Measurements from ENCODE around the gene PYGL.
"Not testable (repeated sequence)": the region's sequence is repeated elsewhere in the genome, so short reads cannot be mapped to it uniquely, and the experiment has no call there.

The PYGL gene

GRCh38 chr14:50954811-50955372 is 10.6 kb upstream of the PYGL start:
- DNase-seq (ENCODE audit: low spot score) = peak; percentile 59

DNA sequence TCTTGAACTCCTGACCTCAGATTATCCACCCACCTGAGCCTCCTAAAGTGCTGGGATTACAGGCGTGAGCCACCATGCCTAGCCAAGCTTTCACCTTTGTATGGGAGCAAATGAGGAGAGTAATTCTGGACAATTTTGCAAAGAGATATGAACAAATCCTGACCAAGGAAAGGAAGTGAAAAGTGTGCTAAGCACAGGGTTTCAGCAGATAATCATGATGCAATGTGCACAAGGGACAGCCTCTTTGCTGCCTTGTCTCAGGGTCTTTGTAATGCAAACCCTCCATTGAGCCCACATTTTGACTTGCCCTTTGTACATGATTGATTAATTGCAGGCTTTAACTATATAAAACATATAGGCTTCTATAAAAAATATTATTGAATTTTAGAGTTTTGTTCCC is 9.2 kb upstream of the PYGL start:
- no peak for DNase-seq (ENCODE audit: low spot score)

GRCh38 chr14:50951032-50951431 is 6.7 kb upstream of the PYGL start:
- no peak for DNase-seq (ENCODE audit: low spot score)

- no peak for DNase-seq (ENCODE audit: low spot score)
Measured at GRCh38 chr14:50948205-50948604, 3.9 kb upstream of the PYGL start.

DNA sequence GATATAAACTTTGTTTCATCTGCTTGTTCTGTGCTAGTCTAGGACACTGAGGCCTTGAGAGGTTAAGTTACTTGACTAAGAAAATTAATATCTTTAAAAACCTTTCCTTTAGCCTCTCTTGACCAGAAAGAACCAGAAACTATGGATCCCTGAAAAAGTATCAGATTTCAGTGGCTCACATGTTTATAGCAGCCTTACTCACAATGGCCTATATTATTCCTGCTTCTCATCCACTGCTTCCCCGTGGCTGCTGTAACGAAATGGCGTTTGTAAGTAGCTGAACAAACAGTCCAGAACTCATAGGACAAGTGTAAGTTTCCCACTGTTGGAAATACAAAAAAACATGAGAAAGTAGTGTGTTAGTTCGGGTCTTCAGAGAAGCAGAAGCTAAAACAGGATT is 3.2 kb upstream of the PYGL start:
- no peak for DNase-seq (ENCODE audit: low spot score)

GRCh38 chr14:50946234-50946935 is 2.1 kb upstream of the PYGL start:
- no peak for DNase-seq (ENCODE audit: low spot score)

GRCh38 chr14:50944647-50945413 is 547 bp upstream of the PYGL start:
- peak; percentile 20 for DNase-seq (ENCODE audit: low spot score)

DNA sequence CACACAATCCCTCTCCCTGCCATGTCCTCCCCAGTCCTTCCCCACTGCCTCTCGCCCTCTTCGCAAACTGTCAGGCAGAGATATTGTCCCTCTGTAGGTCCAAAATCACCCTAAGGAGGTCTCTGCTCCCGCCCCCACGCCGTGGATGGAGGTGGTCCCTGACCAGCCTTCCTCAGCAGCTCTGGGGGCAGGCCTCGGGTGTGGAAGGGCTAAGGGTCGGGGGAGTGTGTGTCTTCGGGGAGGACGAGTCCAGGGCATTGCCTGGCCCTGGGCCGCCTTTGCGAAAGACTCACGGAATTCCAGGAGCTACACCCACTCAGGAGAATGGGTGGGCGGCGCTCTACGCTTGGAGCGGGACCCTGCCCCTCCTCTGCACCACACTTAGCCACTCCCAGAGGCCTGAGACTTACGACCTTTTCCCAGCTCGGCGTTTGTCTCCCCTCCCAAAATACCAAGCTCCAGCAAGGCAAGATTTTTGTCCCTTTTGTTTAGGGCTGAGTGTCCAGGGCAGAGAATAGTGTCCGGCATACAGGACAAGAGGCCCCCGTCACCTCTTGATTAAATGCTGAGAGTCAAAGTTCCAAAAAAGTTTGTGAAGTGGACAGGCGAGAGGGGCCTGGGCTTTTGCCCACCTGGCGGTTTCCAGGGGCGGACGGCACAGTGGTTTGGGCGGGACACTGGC is 881 bp downstream of the PYGL start:
- DNase-seq (ENCODE audit: low spot score) = peak; percentile 47

DNA sequence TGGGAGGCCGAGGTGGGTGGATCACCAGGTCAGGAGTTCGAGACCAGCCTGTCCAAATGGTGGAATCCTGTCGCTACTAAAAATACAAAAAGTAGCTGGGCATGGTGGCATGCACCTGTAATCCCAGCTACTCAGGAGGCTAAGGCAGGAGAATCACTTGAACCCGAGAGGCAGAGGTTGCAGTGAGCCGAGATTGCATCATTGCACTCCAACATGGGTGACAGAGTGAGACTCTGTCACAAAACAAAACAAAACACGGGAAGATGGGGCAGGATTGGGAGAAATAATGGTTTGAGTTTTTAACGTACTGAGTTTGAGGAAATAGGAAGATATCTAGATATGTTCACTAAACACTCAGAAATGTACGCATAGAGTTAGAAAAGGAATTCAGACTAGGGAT is 2.6 kb downstream of the PYGL start:
- not testable (repeated sequence) for DNase-seq (ENCODE audit: low spot score)

GRCh38 chr14:50941151-50941550 is 3.1 kb downstream of the PYGL start:
- DNase-seq (ENCODE audit: low spot score) = peak; percentile 45

DNA sequence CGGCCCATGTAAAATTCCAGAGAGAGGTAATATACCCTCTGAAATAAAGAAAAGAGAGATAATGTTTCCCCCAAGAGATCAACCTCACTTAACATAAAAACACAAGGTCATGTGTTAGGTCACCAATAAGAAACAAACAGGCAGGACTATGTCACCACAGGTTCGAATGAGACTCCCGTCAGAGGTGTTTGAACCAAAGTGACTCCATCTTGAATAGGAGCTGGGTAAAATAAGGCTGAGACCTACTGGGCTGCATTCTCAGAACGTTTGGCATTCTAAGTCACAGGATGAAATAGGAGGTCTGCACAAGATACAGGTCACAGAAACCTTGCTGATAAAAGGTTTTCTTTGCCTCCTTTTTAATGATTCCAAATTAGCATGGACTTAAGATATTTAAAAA is 6.5 kb downstream of the PYGL start:
- DNase-seq (ENCODE audit: low spot score) = no peak

GRCh38 chr14:50937325-50937724 is 7.0 kb downstream of the PYGL start:
- DNase-seq (ENCODE audit: low spot score) = peak; percentile 59

DNA sequence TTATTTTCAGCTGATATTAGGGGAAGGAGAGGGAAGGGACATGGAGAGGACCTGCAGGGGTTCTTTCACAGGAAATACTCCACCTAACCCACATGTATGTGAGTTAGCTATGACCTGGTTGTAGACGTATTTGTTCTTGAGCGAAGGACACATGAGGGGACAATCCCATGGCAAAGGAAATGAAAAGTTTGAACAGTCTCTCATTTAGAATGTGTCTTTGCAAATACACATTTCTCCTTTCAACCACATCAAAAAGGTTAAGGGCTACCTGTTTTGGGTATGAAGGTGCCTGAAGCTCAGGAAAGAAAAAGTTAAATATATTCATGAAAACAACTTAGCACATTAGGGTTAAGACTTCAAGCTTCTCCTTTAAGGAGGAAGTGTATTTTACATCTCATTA is 7.4 kb downstream of the PYGL start:
- DNase-seq (ENCODE audit: low spot score) = no peak

- no peak for DNase-seq (ENCODE audit: low spot score)
Measured at GRCh38 chr14:50936016-50936340, 8.3 kb downstream of the PYGL start.

DNA sequence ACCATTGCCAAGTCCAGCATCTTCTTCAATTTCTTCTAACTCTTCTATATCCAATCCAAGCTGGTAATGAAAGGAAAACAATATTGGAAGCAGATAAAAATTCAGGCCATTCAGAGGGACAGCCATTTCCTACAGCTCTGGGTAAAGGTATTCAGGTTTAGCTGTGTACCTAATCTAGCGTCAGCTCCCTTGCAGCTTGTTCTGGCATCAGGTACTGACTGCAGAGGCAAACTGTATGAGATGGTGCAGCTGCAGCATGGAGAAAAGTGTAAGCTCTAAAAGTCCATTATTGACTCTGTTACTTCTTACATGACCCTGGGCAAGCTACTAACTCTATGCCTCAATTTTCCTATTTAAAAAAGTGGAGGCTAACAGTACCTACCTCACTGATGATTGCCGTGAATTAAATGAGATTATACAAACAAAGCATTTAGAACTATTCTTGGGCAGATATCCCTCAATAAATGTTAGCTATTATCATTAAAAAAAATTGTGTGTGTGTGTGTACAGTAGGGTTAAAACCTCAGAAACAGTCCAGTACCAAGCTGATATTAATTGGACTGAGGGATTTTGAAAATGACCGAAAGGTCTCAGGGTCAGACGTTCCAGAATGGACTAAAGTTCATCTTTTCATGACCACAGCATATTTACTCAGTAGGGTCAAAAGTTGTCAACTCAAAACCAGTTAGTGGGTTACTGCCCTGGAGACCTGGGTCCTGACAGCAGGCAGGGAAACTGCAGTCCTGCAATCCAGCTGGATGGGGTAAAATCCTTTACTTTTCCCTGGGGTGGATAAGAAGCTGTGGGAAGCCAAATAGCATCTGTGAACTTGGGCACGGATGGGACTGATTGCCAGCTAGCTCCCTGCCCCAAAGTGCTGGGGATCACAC is 8.9 kb downstream of the PYGL start:
- no peak for DNase-seq (ENCODE audit: low spot score)

- no peak for DNase-seq (ENCODE audit: low spot score)
Measured at GRCh38 chr14:50932592-50933495, 11.4 kb downstream of the PYGL start.

DNA sequence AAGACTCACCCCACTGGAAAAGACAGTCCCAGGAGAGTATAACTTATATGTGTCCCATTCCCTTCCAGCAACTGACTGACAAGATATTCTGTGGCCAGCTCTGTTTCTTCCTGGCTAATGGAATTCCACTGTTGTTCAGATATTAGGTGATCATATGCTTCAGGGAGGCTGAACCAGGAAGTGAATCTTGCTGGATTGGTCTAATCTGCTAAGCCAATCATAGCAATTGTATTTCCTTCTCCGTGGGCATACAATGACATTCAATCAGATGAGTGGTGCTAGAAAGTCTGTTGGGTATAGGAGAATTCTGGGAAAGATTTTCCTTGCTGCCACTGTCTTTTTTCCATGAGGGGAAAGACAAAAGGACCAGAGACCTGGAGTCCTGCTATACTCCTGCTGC is 12.1 kb downstream of the PYGL start:
- no peak for DNase-seq (ENCODE audit: low spot score)

DNA sequence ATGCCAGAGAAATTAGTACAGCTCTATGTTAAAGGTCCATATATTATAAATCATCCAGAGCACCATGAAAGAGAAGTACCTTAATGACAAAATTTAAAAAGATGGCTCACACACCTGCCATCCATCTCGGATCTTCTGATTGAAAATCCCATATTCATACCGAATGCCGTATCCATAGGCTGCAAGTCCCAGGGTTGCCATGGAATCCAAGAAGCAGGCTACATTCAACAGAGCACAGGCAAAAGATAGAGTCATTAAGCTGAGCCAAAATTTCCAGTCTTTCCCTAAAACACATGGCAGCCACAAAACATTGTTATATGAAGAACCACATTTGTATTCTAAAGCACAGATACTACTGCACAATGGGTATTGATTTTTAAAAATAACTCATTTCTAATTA is 12.7 kb downstream of the PYGL start:
- DNase-seq (ENCODE audit: low spot score) = no peak

- DNase-seq (ENCODE audit: low spot score) = no peak
Measured at GRCh38 chr14:50929506-50929905, 14.8 kb downstream of the PYGL start.

DNA sequence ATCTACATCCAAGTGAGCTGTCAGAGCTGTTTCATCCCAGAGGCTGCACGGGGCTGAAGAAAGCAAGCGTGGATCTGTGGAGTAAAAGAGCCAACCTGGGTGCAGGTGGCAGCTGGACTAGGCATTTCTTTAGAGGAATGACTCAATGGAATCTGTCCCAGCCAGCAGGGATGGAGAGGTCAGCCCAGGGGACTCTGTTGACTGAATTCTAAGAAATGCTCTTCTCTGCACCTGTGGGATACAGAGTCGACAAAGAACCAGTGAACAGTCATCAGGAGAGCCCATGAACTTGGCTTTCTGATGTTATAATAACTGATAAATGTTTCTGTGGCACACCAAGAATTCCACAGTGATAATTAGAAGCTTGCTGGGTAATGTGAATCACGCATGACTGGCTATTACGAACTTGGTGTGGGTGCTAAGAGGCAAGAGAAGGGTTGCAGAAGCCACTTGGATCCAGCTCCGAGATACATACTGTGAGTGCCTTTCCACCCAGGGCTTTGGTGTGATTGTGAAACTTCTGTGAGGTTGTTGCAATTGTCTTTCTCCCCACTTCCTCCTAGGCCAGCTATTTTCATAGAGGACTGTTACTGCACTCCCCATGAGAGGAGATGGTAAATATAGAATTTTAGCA is 16.2 kb downstream of the PYGL start:
- peak; percentile 90 for DNase-seq (ENCODE audit: low spot score)
